Testis (tissue), 3 donors: Measurements from ENCODE around the gene CLPX. TPM values are rescaled to one million over a fixed set of nuclear protein-coding genes. Genes with fewer than 3 reads are reported as not detected.

Experiments
- DNase-seq: peaks from one replicate; pipeline ENCODE4 v3.0.0-alpha.2; 2019
- H3K27ac ChIP-seq, 2 donors: fragments of 200-600 bp; sonication (generic); one replicate each; pipeline ENCODE4 v1.5.1; 2019
- H3K27me3 ChIP-seq: fragments of 200-600 bp; sonication (generic); one replicate; pipeline ENCODE4 v1.5.1; 2019
- H3K36me3 ChIP-seq: fragments of 200-600 bp; sonication (generic); one replicate; pipeline ENCODE4 v1.5.1; 2017; ENCODE audit warnings: low read depth; ENCODE audit errors: missing control alignments
- H3K4me1 ChIP-seq: fragments of 200-600 bp; sonication (generic); one replicate; pipeline ENCODE4 v1.5.1; 2019
- H3K4me3 ChIP-seq, 2 donors: fragments of 200-600 bp; sonication (generic); one replicate each; pipeline ENCODE4 v1.5.1; 2017 to 2019
- H3K9me3 ChIP-seq: fragments of 200-600 bp; sonication (generic); one replicate; pipeline ENCODE4 v1.5.1; 2017
- CTCF ChIP-seq, 3 experiments: fragments of 450-650 bp in 2 of 3; fragments of 200-600 bp in 1 of 3; sonication (generic) in 1 of 3; IDR thresholded peaks; one replicate each; pipeline ENCODE4 v1.5.1; 2016 to 2019; ENCODE audit warnings: antibody characterized with exemption in 3 of 3, mild to moderate bottlenecking in 2 of 3, moderate library complexity in 1 of 3
- POLR2A ChIP-seq: fragments of 450-650 bp; IDR thresholded peaks from one replicate; pipeline ENCODE4 v1.6.1; 2017; ENCODE audit warnings: antibody characterized with exemption, mild to moderate bottlenecking, moderate library complexity
- WGBS, 2 donors: methylation state at CpG; one replicate each; pipeline ENCODE4 v1.1.5; 2018; 5-methylcytosine and 5-hydroxymethylcytosine counted together
- intact Hi-C: fragments of 100-400 bp; cut with DNase I; formaldehyde crosslinking; loops from one replicate; pipeline ENCODE4 v1.15.1; 2023; ENCODE audit warnings: low total_unique reads
- polyA plus RNA-seq: library from polyadenylated mRNA; stranded (reverse); fragments of 350-450 nt; fragmentation: Illumina TruSeq; extraction: RNeasy Lipid Tissue Mini Kit (QIAGEN cat#74804); gene quantifications from one replicate; pipeline ENCODE4 v1.2.3, GENCODE V29; 2014; ENCODE audit warnings: low read depth, low replicate concordance; ENCODE audit not compliant: insufficient read depth
- small RNA-seq, 2 donors: library from RNA; depleted of rRNA; stranded (forward); fragments of <200 nt; gene quantifications; one replicate each; pipeline ENCODE3, GENCODE V24; 2016
- total RNA-seq, 2 donors: library from RNA; depleted of rRNA; stranded (reverse); fragments of >200 nt; gene quantifications; one replicate each; pipeline ENCODE4 v1.2.3, GENCODE V29; 2016

Gene CLPX
- total and polyA plus RNA-seq, 3 donors from 2014 or later: 60.4 to 89.4 (median 75.8) TPM

GRCh38 chr15:65099336-65099735 is 85.8 kb downstream of the CLPX start:
- peaks cover 23% of the 10 kb centered on the region for H3K4me1 ChIP-seq
- no peak for DNase-seq
- intact Hi-C loops: no loop called here
- TF ChIP-seq CTCF (IDR thresholded peaks at IDR 0.05): no peak
- TF ChIP-seq POLR2A: no peak
- WGBS, 2 donors: 80 to 97% methylated on average over 2 to 5 of the region's 5 CpGs
- no peak overlapping the region for H3K27ac ChIP-seq
- H3K4me3 ChIP-seq: no peak overlapping the region
- no peaks in the 10 kb centered on the region for H3K27me3 ChIP-seq
- no peaks in the 10 kb centered on the region for H3K9me3 ChIP-seq
- no peaks in the 10 kb centered on the region for H3K36me3 ChIP-seq

Small RNA genes lying within 50 kb of the gene (small RNA-seq; reads per million reads assigned to genes)
- gene AC013553.1: 0 reads per million in 2 donors
- 0 reads per million in 2 donors for gene AC068213.1
- gene RNU6-686P: 0 reads per million in 2 donors

Other genes with a start within 250 kb of the CLPX start
- gene SPG21, start 195.4 kb downstream of the CLPX start, total RNA-seq: 10 to 100 TPM; 85.5 to 98.8 TPM
- gene SPG21, start 195.4 kb downstream of the CLPX start, polyA plus RNA-seq: 76.2 TPM
- 10 to 100 TPM; 33.9 to 34.4 TPM for gene MTFMT, start 155.7 kb downstream of the CLPX start, total RNA-seq
- gene MTFMT, start 155.7 kb downstream of the CLPX start, polyA plus RNA-seq: 12.1 TPM
- 1 to 10 TPM; 1.1 to 3.8 TPM for gene SLC51B, start 140.0 kb downstream of the CLPX start, total RNA-seq
- 13.6 TPM for gene SLC51B, start 140.0 kb downstream of the CLPX start, polyA plus RNA-seq
- 10 to 100 TPM; 64.7 to 75.2 TPM for gene RASL12, start 117.4 kb downstream of the CLPX start, total RNA-seq
- gene RASL12, start 117.4 kb downstream of the CLPX start, polyA plus RNA-seq: 43.9 TPM
- 1 to 10 TPM; 2.4 to 3.4 TPM for gene KBTBD13, start 108.6 kb downstream of the CLPX start, total RNA-seq
- gene KBTBD13, start 108.6 kb downstream of the CLPX start, polyA plus RNA-seq: 1.2 TPM
- 10 to 100 TPM; 11.3 to 12.1 TPM for gene UBAP1L, start 70.1 kb downstream of the CLPX start, total RNA-seq
- gene UBAP1L, start 70.1 kb downstream of the CLPX start, polyA plus RNA-seq: 3.7 TPM
- 10 to 100 TPM; 66.8 to 76.1 TPM for gene PDCD7, start 51.5 kb downstream of the CLPX start, total RNA-seq
- 39.7 TPM for gene PDCD7, start 51.5 kb downstream of the CLPX start, polyA plus RNA-seq
- 10 to 100 TPM in 1 of 2 donors, 1 to 10 TPM in 1; 8.0 to 27.1 TPM for gene CILP, start 26.1 kb upstream of the CLPX start, total RNA-seq
- gene CILP, start 26.1 kb upstream of the CLPX start, polyA plus RNA-seq: 48.6 TPM
- 10 to 100 TPM; 24.3 to 30.9 TPM for gene PARP16, start 101.5 kb upstream of the CLPX start, total RNA-seq
- gene PARP16, start 101.5 kb upstream of the CLPX start, polyA plus RNA-seq: 12.3 TPM
- not detected for gene RNU5A-1, start 110.7 kb upstream of the CLPX start, total RNA-seq
- gene RNU5A-1, start 110.7 kb upstream of the CLPX start, polyA plus RNA-seq: not detected
- not detected for gene RNU5B-1, start 119.3 kb upstream of the CLPX start, total RNA-seq
- not detected for gene RNU5B-1, start 119.3 kb upstream of the CLPX start, polyA plus RNA-seq
- gene IGDCC3, start 192.7 kb upstream of the CLPX start, total RNA-seq: 1 to 10 TPM; 6.5 TPM
- 5.8 TPM for gene IGDCC3, start 192.7 kb upstream of the CLPX start, polyA plus RNA-seq
- 1 to 10 TPM; 2.7 to 4.3 TPM for gene IGDCC4, start 237.6 kb upstream of the CLPX start, total RNA-seq
- gene IGDCC4, start 237.6 kb upstream of the CLPX start, polyA plus RNA-seq: 3.3 TPM